GM18873 (cell line): ENCODE results near the gene NFIC.
A peak's percentile ranks its signal among the peaks of the same experiment; 100 is the strongest.
"Not testable (repeated sequence)": the region's sequence is repeated elsewhere in the genome, so short reads cannot be mapped to it uniquely, and the experiment has no call there.

Experiments
- ATAC-seq: cut with Tn5 transposase; IDR thresholded peaks from one replicate; pipeline ENCODE4 v1.9.1; 2021; ENCODE audit warnings: mild to moderate bottlenecking, moderate library complexity, moderate number of reproducible peaks; ENCODE audit not compliant: unreplicated experiment, low FRiP score

The NFIC gene

GRCh38 chr19:3501780-3502179 is 135.4 kb downstream of the NFIC start:
- ATAC-seq = no peak

- no peak for ATAC-seq
Observed at GRCh38 chr19:3503036-3503572, 136.7 kb downstream of the NFIC start.

DNA sequence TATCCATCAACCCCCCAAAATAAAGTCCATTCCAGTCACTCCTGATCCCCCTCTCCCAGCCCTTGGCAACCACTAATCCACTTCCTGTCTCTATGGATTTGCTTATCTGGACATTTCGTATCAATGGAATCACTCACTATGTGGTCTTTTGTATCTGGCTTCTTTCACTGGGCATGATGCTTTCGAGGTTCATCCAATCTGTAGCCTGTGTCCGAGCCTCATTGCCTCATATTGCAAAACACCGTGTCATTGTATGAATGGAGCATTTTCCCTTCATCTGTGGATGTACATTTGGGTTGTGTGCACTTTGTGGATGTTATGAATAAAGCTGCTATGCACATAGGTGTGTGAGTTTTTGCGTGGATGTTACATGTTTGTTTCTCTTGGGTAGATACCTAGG is 138.4 kb downstream of the NFIC start:
- no peak for ATAC-seq

GRCh38 chr19:3505598-3506383 is 139.4 kb downstream of the NFIC start, which contains the start of gene FZR1:
TSS of gene FZR1 (plus strand) at chr19:3506311. CDS start at chr19:3522990, 16,679 bp downstream.
- peak; percentile 77 for ATAC-seq

DNA sequence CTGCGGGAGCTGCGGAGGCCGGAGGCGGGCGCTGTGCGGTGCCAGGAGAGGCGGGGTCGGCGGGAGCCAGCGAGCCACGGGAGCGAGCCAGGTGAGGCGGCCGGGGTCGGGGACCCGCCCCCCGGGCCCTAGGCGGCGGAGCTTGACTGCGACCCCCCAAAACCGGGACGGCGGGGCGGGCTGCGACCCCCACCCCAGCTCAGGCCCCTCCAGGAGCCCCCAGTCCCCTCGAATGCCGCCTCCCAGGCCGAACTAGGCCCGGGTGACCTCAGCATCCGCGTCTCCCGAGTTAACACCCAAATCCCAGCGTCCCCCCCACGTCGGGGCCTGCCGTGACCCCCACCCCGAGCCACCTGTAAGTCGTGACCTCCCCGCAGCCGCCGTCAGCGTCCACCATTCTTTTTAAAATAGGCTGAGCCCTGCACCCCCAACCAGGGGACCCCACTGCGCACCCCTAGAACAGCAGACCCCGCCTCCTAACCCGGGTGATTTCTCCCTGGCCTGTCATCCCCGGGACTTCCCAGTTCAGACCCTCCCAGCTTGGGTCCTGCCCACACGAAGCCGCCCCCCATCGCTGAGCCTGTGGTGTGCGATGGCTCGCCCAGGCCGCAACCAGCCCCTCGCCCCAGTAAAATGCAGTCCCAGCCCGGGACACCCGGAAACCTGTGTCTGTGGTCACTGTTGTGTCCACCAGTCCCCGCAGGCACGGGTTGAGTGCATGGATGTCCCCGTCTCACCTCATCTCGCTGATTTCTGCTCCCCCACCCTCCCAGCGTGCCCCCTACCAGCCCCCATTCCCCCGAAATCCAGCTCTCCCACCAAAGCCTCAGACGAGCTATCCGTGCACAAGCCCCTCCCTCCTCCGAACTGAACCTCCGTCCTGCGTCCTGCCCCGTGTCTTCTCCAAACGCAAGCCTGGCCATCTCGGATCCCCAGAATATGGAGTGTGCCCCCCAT is 140.3 kb downstream of the NFIC start:
- ATAC-seq = peak; percentile 23

DNA sequence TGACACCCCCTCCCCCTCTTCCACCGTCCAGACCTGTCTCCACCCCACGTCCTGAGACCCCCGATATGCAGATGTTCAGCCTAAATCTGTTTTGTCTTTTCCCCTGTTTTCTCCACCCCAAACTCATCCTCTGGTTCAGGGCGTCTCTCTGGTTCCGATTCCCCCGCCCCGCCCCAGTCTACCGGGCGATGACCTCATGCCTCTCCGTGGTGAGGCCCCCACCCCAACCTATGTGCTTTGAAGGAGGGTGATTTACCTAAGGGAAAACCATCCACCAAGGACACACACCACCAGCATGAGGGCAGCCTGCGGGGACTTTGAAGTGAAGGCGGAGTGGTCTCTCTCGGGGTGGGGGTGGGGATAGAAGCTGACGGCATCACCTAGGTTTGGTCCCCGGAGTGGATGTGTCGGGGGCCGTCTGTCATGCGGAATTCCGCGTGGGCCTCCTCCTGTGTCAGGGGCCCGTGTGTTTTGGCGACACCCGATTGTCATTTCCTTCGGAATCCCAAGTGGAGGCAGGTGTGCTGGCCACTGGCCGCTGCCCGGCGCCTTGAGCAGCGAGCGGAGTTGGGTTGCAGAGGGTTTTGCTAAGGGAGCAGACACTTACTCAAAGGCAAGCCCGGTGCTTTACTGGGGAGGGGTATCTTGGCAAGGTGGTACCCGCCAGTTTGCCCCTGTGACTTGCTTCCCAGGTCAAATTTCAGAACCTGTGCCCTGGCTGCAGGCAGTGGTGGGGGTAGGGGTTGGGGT is 141.2 kb downstream of the NFIC start:
- no peak for ATAC-seq

GRCh38 chr19:3508121-3508661 is 141.8 kb downstream of the NFIC start:
- not testable (repeated sequence) for ATAC-seq

GRCh38 chr19:3508771-3509535 is 142.6 kb downstream of the NFIC start:
- ATAC-seq = no peak

DNA sequence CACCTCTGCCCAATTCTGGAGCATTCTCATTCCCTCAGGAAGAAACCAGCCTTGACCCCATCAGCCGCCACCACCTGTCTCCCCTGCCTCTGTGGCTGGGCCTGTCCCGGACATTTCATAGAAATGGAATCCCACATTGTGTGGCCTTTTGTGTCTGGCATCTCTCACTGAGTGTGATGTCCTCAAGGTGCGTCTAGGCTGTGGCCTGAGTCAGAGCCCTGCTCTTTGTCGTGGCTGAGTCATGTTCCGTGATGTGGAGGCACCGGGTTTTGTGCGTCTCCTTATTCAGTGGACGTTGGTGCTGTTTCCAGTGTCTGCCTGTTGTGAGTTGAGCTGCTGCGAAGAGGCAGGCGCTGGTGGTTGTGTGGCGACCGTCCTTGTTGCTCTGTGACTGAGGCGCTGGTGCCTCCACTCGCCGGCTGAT is 143.2 kb downstream of the NFIC start:
- no peak for ATAC-seq

- ATAC-seq = no peak
Observed at GRCh38 chr19:3510727-3511126, 144.3 kb downstream of the NFIC start.

- no peak for ATAC-seq
Observed at GRCh38 chr19:3511506-3512251, 145.3 kb downstream of the NFIC start.

DNA sequence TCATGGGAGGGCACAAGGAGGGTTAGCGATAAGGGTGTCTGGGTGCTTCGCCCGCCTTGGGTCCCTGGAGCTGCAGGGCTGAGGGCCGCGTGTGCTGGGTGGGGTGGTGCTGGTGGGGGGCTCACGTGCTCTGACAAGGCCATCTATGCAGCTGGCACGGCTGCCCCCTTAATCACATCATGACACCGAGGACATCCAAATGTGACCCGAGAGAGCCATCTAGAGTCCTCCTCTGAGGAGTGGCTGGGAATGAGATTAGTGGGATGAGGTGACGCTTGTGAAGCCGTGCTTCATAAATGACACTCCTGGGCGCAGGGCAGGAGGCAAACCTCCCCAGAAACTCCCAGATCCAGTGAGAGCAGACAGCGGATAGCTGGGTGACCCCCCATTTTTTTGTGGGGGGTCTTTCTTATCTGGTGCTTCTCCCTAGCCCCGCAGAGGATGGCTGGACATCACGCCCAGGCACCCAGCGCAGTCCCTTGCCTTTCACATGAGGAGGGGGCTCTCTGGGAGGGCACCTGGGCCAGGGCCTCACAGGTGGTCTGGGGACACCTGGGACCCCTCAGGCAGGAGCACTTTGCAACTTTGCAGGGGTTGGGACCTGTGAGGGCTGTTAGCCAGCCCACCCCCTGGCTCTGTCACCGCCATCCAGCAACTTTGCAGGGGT is 146.3 kb downstream of the NFIC start:
- no peak for ATAC-seq

DNA sequence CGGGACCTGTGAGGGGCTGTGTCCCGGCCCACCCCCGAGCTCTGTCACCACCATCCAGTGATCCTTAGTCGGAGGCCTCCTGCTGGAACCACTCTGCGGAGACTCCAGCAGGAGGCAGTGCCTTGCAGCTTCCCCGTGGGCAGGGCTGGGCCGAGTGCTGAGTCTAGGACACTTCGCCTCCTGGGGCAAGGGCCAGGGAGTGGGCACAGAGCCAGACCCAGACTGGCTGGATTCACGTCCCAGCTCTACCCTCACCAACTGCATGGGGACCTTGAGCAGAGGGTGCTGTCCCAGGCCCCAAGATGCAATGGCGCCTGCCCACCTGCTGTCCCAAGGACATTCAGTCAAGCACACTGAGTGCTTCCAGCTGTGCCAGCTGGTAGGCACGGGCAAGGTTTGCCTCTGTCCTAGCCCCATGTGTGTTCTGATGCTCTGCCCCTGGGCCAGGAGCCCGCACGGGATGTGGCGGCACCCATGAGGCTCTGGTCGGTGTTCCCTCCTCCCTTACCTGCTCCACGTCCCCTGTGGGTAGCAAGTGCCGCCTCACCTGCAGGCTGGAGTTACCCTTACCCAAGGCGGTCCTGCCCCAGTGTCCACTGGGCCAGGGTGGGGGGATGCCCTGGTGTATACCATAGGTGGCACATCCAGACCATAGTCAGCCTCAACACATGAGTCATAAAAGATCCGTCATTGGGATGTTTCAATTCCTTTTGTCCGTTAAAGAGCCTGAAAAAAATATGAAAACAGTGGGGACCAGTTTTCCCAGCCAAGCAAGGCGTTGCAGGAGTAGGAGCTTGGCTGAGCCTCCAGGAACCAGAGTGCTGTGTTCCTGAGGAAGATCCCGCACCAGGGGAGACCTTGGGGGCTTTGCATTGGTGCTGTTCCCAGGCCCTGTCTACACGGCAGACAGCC is 147.1 kb downstream of the NFIC start:
- ATAC-seq = no peak

- no peak for ATAC-seq
Observed at GRCh38 chr19:3514930-3515329, 148.5 kb downstream of the NFIC start.

GRCh38 chr19:3515891-3516422 is 149.6 kb downstream of the NFIC start:
- no peak for ATAC-seq

DNA sequence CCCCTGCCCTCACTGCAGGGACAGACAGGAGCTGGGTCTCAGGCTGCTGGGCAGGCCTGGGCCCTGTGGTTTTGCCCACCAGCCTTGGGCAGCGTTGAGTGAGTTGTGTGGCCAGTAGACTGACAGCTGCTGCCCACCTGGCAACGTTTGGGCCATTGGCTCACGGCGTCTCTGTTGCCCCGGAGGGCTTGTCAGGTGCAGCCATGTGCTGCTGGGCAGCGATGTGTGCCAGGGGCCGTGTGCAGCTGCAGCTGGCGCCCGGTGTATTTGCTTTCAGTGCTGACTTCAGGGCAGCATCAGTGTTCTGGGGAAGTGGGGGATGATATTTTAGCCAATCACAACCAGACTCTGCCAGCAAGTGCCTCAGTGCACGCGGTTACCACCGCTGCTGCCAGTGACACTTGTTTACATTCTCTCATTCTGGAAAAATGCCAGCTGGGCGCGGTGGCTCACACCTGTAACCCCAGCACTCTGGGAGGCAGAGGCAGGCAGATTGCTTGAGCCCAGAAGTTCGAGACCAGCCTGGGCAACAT is 150.4 kb downstream of the NFIC start:
- no peak for ATAC-seq

DNA sequence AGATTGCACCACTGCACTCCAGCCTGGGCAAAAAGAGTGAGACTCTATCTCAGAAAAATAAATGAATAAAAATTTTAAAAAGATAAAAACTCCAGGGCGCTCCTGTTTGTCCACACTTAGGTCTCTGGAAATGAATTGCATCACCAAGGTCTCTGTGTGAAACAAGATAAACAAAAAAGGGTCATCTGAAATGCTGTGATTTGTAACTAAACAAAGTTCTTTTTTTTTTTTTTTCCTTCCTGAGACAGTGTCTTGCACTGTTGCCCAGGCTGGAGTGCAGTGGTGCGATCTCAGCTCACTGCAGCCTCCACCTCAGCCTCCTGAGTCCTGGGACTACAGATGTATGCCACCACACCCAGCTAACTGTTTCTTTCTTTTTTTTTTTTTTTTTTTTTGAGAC is 151.3 kb downstream of the NFIC start:
- ATAC-seq = no peak
